ENCODE data around the gene LIN54. TPM values are rescaled to one million over a fixed set of nuclear protein-coding genes. Genes with fewer than 3 reads are reported as not detected.

The LIN54 gene
- total and polyA plus RNA-seq, 9 of the 15 experiments (the other 6 are each of a cell fraction or from before 2014, with no cell fraction given), result 2.2 to 22.5 (median 15.8) TPM

DNA sequence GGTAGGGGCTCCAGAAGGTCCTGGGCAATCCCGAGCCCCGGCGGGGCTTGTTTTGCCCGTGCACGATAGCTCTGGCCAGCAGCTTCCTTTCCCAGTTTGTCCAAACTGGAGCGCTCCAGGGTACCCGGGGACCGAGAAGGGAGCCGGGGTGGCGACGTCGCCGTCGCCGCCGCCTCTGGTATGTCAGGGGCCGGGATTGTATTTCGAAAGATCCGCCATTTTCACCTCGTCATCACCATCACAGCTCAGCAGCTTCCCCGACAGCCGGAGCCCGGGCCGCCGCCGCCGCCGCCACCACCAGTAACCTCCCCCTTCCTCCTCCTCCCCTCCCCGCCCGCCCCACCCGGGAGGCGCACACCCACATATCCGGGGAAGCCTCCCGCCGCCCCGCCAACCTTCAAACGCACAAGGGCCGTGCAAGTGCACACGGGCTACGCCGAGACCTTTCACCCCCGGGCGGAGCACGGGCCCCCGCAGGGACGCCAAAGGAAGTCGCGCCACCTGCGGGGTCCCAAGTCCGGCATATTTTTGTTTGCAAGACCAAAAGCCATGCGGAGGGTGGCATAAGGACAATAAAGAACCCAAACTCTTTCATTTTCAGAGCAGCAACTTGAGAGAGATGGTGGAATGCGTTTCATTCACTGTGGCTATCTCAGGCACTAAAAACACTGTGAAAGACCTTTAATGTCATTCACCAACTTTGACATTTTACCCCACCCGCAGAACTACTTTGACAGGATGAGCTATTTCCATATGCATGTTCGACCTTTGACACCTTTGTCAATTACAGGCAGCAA lies at the start of gene LIN54 (continued):
- TF ChIP-seq ZNF707 (CRISPR knock-in tag; conservative IDR thresholded peaks at IDR 0.05) (no peak), LEF1 (IDR thresholded peaks at IDR 0.05) (no peak; the same call in 1 of the 2 replicates), TAL1 (IDR thresholded peaks at IDR 0.05) (no peak), ELK1 (CRISPR knock-in tag; IDR thresholded peaks at IDR 0.05) (no peak), HMGN3 (IDR thresholded peaks at IDR 0.05; ENCODE audit: borderline replicate concordance, extremely low read depth, insufficient read length, low read depth, low read length) (peak; percentile 62), SPI1 (IDR thresholded peaks at IDR 0.05; ENCODE audit: borderline replicate concordance, low read depth, low read length) (no peak), SIN3A (IDR thresholded peaks at IDR 0.05; ENCODE audit: borderline replicate concordance in 2 of 2, control insufficient read depth in 1 of 2, low read depth in 2 of 2, low read length in 2 of 2) (peak in 1 of 2 experiments; percentile 57; a peak in 2 of 4 replicates), FOXP1 (CRISPR knock-in tag; IDR thresholded peaks at IDR 0.05) (no peak), ZBTB8A (IDR thresholded peaks at IDR 0.05; ENCODE audit: partially characterized antibody) (no peak), ETV6 (IDR thresholded peaks at IDR 0.05; ENCODE audit: borderline replicate concordance in 1 of 2, low read depth in 2 of 2, low read length in 1 of 2) (0 out of 4 replicates have a peak, but pooled peaks of 1 of the 2 experiments have one; percentile 21), ETV6 (CRISPR knock-in tag; IDR thresholded peaks at IDR 0.05; ENCODE audit: borderline replicate concordance) (no peak), CBX8 (IDR thresholded peaks at IDR 0.05; ENCODE audit: borderline replicate concordance, extremely low read depth, low read depth, low read length, poor library complexity, severe bottlenecking) (no peak), ZNF263 (CRISPR knock-in tag; IDR thresholded peaks at IDR 0.05; ENCODE audit: borderline replicate concordance) (no peak), GTF3C2 (IDR thresholded peaks at IDR 0.05; ENCODE audit: borderline replicate concordance, extremely low read depth, insufficient read length) (no peak), XRCC4 (IDR thresholded peaks at IDR 0.05; ENCODE audit: extremely low read depth, insufficient read depth, insufficient read length) (no peak)
- TF ChIP-seq, protein P1, sequence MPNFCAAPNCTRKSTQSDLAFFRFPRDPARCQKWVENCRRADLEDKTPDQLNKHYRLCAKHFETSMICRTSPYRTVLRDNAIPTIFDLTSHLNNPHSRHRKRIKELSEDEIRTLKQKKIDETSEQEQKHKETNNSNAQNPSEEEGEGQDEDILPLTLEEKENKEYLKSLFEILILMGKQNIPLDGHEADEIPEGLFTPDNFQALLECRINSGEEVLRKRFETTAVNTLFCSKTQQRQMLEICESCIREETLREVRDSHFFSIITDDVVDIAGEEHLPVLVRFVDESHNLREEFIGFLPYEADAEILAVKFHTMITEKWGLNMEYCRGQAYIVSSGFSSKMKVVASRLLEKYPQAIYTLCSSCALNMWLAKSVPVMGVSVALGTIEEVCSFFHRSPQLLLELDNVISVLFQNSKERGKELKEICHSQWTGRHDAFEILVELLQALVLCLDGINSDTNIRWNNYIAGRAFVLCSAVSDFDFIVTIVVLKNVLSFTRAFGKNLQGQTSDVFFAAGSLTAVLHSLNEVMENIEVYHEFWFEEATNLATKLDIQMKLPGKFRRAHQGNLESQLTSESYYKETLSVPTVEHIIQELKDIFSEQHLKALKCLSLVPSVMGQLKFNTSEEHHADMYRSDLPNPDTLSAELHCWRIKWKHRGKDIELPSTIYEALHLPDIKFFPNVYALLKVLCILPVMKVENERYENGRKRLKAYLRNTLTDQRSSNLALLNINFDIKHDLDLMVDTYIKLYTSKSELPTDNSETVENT (CRISPR knock-in tag; IDR thresholded peaks at IDR 0.05), result no peak
- TF ChIP-seq, protein P2, sequence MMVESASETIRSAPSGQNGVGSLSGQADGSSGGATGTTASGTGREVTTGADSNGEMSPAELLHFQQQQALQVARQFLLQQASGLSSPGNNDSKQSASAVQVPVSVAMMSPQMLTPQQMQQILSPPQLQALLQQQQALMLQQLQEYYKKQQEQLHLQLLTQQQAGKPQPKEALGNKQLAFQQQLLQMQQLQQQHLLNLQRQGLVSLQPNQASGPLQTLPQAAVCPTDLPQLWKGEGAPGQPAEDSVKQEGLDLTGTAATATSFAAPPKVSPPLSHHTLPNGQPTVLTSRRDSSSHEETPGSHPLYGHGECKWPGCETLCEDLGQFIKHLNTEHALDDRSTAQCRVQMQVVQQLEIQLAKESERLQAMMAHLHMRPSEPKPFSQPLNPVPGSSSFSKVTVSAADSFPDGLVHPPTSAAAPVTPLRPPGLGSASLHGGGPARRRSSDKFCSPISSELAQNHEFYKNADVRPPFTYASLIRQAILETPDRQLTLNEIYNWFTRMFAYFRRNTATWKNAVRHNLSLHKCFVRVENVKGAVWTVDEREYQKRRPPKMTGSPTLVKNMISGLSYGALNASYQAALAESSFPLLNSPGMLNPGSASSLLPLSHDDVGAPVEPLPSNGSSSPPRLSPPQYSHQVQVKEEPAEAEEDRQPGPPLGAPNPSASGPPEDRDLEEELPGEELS (CRISPR knock-in tag; IDR thresholded peaks at IDR 0.05; ENCODE audit: borderline replicate concordance), result no peak
